Spleen (tissue), 7 donors: ENCODE data around the gene TPST1.

Source experiments
- POLR2A ChIP-seq, 3 donors: fragments of 450-650 bp; IDR thresholded peaks; one replicate each; pipeline ENCODE4 v1.5.1; 2017; ENCODE audit warnings: antibody characterized with exemption in 3 of 3, mild to moderate bottlenecking in 1 of 3
- TF ChIP-seq, protein P1 (sequence below), 11 experiments: fragments of 200-600 bp in 7 of 11; fragments of 450-650 bp in 4 of 11; sonication (generic) in 4 of 11; IDR thresholded peaks in 8 of 11; conservative IDR thresholded peaks in 3 of 11; 1 replicate in 7 of 11; 2 replicates in 4 of 11; pipeline versions ENCODE4 v1.4.0 to v1.8.0; 2016 to 2021; ENCODE audit warnings: antibody characterized with exemption in 11 of 11, inconsistent platforms in 4 of 11, mild to moderate bottlenecking in 1 of 11
- donor health status: DM: no; HTN: no; CAD: no; lungs with moderate emphysema.
- donor health status: DM: no; HTN: no; CAD: no.
- donor health status: DM: no; HTN: no; CAD: no.

- TF ChIP-seq, protein P1, sequence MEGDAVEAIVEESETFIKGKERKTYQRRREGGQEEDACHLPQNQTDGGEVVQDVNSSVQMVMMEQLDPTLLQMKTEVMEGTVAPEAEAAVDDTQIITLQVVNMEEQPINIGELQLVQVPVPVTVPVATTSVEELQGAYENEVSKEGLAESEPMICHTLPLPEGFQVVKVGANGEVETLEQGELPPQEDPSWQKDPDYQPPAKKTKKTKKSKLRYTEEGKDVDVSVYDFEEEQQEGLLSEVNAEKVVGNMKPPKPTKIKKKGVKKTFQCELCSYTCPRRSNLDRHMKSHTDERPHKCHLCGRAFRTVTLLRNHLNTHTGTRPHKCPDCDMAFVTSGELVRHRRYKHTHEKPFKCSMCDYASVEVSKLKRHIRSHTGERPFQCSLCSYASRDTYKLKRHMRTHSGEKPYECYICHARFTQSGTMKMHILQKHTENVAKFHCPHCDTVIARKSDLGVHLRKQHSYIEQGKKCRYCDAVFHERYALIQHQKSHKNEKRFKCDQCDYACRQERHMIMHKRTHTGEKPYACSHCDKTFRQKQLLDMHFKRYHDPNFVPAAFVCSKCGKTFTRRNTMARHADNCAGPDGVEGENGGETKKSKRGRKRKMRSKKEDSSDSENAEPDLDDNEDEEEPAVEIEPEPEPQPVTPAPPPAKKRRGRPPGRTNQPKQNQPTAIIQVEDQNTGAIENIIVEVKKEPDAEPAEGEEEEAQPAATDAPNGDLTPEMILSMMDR (IDR thresholded peaks at IDR 0.05 in 8 of 11, conservative IDR thresholded peaks at IDR 0.05 in 3 of 11), result no peak
- TF ChIP-seq POLR2A (IDR thresholded peaks at IDR 0.05), result no peak
These were observed 157.0 kb downstream of the TPST1 start for GRCh38 chr7:66362136-66362535.
